Measurements from ENCODE around the gene TFEB. TPM values are rescaled to one million over a fixed set of nuclear protein-coding genes. Genes with fewer than 3 reads are reported as not detected.

The TFEB gene
- total and polyA plus RNA-seq, 8 donors, result 7.6 to 37.0 (median 9.8) TPM

DNA sequence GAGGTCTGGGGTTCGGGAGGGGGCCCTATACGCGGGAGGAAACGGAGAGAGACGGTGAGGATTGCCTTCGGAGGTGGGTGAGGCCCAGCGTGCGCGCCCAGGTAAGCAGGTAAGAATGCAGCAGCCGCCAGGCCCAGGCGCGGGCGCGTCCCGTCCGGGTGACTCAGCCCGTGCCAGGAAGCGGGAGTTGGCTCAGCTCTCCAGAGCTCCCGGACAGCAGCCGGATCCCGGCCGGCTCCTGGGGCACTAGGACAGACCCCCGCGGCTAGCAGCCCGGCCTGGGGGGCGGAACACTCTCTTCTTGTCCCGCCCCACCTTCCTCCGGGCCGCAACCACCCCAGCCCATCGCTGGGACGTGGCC is 98.6 kb downstream of the TFEB start:
- peak; percentile 83 for ATAC-seq
- Histone ChIP-seq H3K27ac (peak overlapping the region; percentile 23 to 75), H3K4me1 (peaks cover 16 to 28% of the 10 kb centered on the region in 2 donors), H3K27me3 (peaks cover 17 to 61% of the 10 kb centered on the region in 2 donors), H3K9me3 (no peaks in the 10 kb centered on the region), H3K4me3 (peak overlapping the region; percentile 36 to 44), H3K36me3 (no peaks in the 10 kb centered on the region)
- intact Hi-C loops (cut with DNase I), result no loop called here
- peak in 3 of 4 donors; percentile 72 to 90 (median 77) for DNase-seq
- TF ChIP-seq, protein P1, sequence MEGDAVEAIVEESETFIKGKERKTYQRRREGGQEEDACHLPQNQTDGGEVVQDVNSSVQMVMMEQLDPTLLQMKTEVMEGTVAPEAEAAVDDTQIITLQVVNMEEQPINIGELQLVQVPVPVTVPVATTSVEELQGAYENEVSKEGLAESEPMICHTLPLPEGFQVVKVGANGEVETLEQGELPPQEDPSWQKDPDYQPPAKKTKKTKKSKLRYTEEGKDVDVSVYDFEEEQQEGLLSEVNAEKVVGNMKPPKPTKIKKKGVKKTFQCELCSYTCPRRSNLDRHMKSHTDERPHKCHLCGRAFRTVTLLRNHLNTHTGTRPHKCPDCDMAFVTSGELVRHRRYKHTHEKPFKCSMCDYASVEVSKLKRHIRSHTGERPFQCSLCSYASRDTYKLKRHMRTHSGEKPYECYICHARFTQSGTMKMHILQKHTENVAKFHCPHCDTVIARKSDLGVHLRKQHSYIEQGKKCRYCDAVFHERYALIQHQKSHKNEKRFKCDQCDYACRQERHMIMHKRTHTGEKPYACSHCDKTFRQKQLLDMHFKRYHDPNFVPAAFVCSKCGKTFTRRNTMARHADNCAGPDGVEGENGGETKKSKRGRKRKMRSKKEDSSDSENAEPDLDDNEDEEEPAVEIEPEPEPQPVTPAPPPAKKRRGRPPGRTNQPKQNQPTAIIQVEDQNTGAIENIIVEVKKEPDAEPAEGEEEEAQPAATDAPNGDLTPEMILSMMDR (IDR thresholded peaks at IDR 0.05), result no peak

DNA sequence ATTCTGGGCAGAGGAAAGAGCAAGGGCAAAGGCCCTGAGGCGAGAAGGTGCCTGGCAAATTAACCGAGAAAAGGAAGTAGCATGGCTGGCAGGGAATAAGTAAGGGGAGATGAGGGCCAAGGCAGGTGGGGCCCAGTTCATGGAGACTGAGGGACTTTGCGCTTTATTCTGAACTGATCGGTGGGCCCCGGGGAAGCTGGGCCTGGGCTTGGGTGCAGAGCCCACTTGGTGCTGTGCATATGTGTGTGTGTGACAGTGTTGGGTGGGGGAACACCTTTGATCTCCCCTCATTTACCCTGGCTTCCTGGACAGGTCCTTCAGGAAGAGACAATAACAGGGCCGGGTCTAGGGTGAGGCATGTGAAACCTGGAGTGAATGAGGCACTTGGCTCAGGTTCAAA is 100.0 kb downstream of the TFEB start:
- no peak overlapping the region for H3K27ac ChIP-seq
- no peak overlapping the region for H3K4me3 ChIP-seq
- TF ChIP-seq, protein P1 (IDR thresholded peaks at IDR 0.05), result no peak
- intact Hi-C loops (cut with DNase I), result no loop called here
- DNase-seq (no peak), ATAC-seq (no peak)
- H3K36me3 ChIP-seq, result no peaks in the 10 kb centered on the region
- no peaks in the 10 kb centered on the region for H3K9me3 ChIP-seq
- peaks cover 17 to 57% of the 10 kb centered on the region in 2 donors for H3K27me3 ChIP-seq
- H3K4me1 ChIP-seq, result peaks cover 16 to 28% of the 10 kb centered on the region in 2 donors

GRCh38 chr6:41634657-41635056 is 100.8 kb downstream of the TFEB start:
- Histone ChIP-seq H3K27ac (no peak overlapping the region), H3K9me3 (no peaks in the 10 kb centered on the region), H3K4me3 (no peak overlapping the region), H3K36me3 (no peaks in the 10 kb centered on the region), H3K27me3 (peaks cover 17 to 50% of the 10 kb centered on the region in 2 donors), H3K4me1 (peaks cover 16 to 28% of the 10 kb centered on the region in 2 donors)
- DNase-seq, result peak in 2 of 4 donors; percentile 88 to 95
- no peak for ATAC-seq
- TF ChIP-seq, protein P1 (IDR thresholded peaks at IDR 0.05), result no peak
- intact Hi-C loops (cut with DNase I), result no loop called here

Other genes with a start within 250 kb of the TFEB start
- 10 to 100 TPM; 26.9 to 33.7 TPM for gene FOXP4, start 189.2 kb downstream of the TFEB start, total RNA-seq
- gene FOXP4, start 189.2 kb downstream of the TFEB start, polyA plus RNA-seq (ENCODE audit: insufficient read length in 6 of 6), result 10 to 100 TPM; 52.4 to 77.9 (median 64.6) TPM
- gene MDFI, start 97.1 kb downstream of the TFEB start, total RNA-seq, result 10 to 100 TPM; 25.9 to 45.9 TPM
- gene MDFI, start 97.1 kb downstream of the TFEB start, polyA plus RNA-seq (ENCODE audit: insufficient read length in 6 of 6), result 100 to 1,000 TPM in 5 of 6 donors, 10 to 100 TPM in 1; 95.5 to 139 (median 120) TPM
- 100 to 1,000 TPM; 175 to 266 TPM for gene PGC, start 11.8 kb upstream of the TFEB start, total RNA-seq
- 1 to 10 TPM; 5.4 to 9.9 (median 7.4) TPM for gene PGC, start 11.8 kb upstream of the TFEB start, polyA plus RNA-seq (ENCODE audit: insufficient read length in 6 of 6)
- 1 to 10 TPM; 5.3 to 5.7 TPM for gene FRS3, start 44.3 kb upstream of the TFEB start, total RNA-seq
- gene FRS3, start 44.3 kb upstream of the TFEB start, polyA plus RNA-seq (ENCODE audit: insufficient read length in 6 of 6), result 10 to 100 TPM in 2 of 6 donors, 1 to 10 TPM in 4; 8.0 to 10.9 (median 9.8) TPM
- 10 to 100 TPM in 1 of 2 donors, 1 to 10 TPM in 1; 7.9 to 13.1 TPM for gene PRICKLE4, start 45.2 kb upstream of the TFEB start, total RNA-seq
- 10 to 100 TPM in 3 of 6 donors, 1 to 10 TPM in 3; 4.5 to 13.7 (median 10.3) TPM for gene PRICKLE4, start 45.2 kb upstream of the TFEB start, polyA plus RNA-seq (ENCODE audit: insufficient read length in 6 of 6)
- 100 to 1,000 TPM; 169 to 176 TPM for gene TOMM6, start 52.1 kb upstream of the TFEB start, total RNA-seq
- gene TOMM6, start 52.1 kb upstream of the TFEB start, polyA plus RNA-seq (ENCODE audit: insufficient read length in 6 of 6), result 100 to 1,000 TPM; 176 to 203 (median 196) TPM
- gene USP49, start 159.8 kb upstream of the TFEB start, total RNA-seq, result 1 to 10 TPM; 3.8 to 4.3 TPM
- 10 to 100 TPM; 12.7 to 16.4 (median 14.2) TPM for gene USP49, start 159.8 kb upstream of the TFEB start, polyA plus RNA-seq (ENCODE audit: insufficient read length in 6 of 6)
- 10 to 100 TPM; 19.7 to 26.9 TPM for gene MED20, start 185.5 kb upstream of the TFEB start, total RNA-seq
- 10 to 100 TPM; 23.8 to 32.1 (median 29.6) TPM for gene MED20, start 185.5 kb upstream of the TFEB start, polyA plus RNA-seq (ENCODE audit: insufficient read length in 6 of 6)
- 10 to 100 TPM; 12.6 to 23.4 TPM for gene BYSL, start 185.9 kb upstream of the TFEB start, total RNA-seq
- 10 to 100 TPM; 21.4 to 24.9 (median 24.3) TPM for gene BYSL, start 185.9 kb upstream of the TFEB start, polyA plus RNA-seq (ENCODE audit: insufficient read length in 6 of 6)
- 100 to 1,000 TPM; 148 to 153 TPM for gene CCND3, start 206.2 kb upstream of the TFEB start, total RNA-seq
- gene CCND3, start 206.2 kb upstream of the TFEB start, polyA plus RNA-seq (ENCODE audit: insufficient read length in 6 of 6), result 10 to 100 TPM; 37.5 to 50.3 (median 44.8) TPM

Measured in left lung (tissue), 10 donors.